Esophagus squamous epithelium (tissue), 5 donors: Measurements from ENCODE around the gene COX15. TPM values are rescaled to one million over a fixed set of nuclear protein-coding genes. Genes with fewer than 3 reads are reported as not detected.

Source experiments
- DNase-seq: peaks from one replicate; lab custom pipeline; 2025; lab: John Stamatoyannopoulos, UW
- H3K27ac ChIP-seq, 4 donors: fragments of 200-600 bp; sonication (generic); one replicate each; pipeline ENCODE4 v1.5.1; 2016 to 2019; ENCODE audit warnings: mild to moderate bottlenecking in 1 of 4
- H3K27me3 ChIP-seq, 4 donors: fragments of 200-600 bp; sonication (generic); 1 replicate in 3 of 4; 2 replicates in 1 of 4; pipeline versions ENCODE4 v1.5.1 to v1.6.0; 2017 to 2021; ENCODE audit warnings: antibody characterized with exemption in 1 of 4
- H3K36me3 ChIP-seq, 3 donors: fragments of 200-600 bp; sonication (generic); one replicate each; pipeline ENCODE4 v1.5.1; 2016 to 2019
- H3K4me1 ChIP-seq, 3 donors: fragments of 200-600 bp; sonication (generic); one replicate each; pipeline ENCODE4 v1.5.1; 2017 to 2019
- H3K4me3 ChIP-seq, 4 donors: fragments of 200-600 bp; sonication (generic); 1 replicate in 3 of 4; 2 replicates in 1 of 4; pipeline ENCODE4 v1.5.1; 2016 to 2019; ENCODE audit warnings: mild to moderate bottlenecking in 2 of 4, moderate library complexity in 1 of 4
- H3K9me3 ChIP-seq, 3 donors: fragments of 200-600 bp; sonication (generic); one replicate each; pipeline ENCODE4 v1.5.1; 2016 to 2019
- POLR2A ChIP-seq, 4 donors: fragments of 450-650 bp; IDR thresholded peaks; one replicate each; pipeline ENCODE4 v1.6.1; 2017; ENCODE audit warnings: antibody characterized with exemption in 4 of 4, mild to moderate bottlenecking in 4 of 4, moderate library complexity in 3 of 4
- WGBS, 2 donors: methylation state at CpG; one replicate each; pipeline ENCODE4 v1.1.5; 2018; 5-methylcytosine and 5-hydroxymethylcytosine counted together
- intact Hi-C: fragments of 100-400 bp; cut with DNase I; formaldehyde crosslinking; loops from one replicate; pipeline ENCODE4 v1.15.0; 2022
- total RNA-seq, 4 donors: library from RNA; depleted of rRNA; stranded (reverse); fragments of >200 nt; gene quantifications; one replicate each; pipeline ENCODE4 v1.1.0, GENCODE V29; 2016
- TF ChIP-seq, protein P1 (sequence below), 6 experiments: fragments of 450-650 bp in 4 of 6; fragments of 200-600 bp in 2 of 6; sonication (generic) in 2 of 6; IDR thresholded peaks; one replicate each; pipeline ENCODE4 v1.5.1; 2016 to 2019; ENCODE audit warnings: antibody characterized with exemption in 6 of 6, mild to moderate bottlenecking in 4 of 6, moderate library complexity in 4 of 6
- donor health status: DM: yes; HTN: yes; CAD: no.

COX15 gene
- total RNA-seq, 4 donors from 2014 or later = 17.2 to 38.4 (median 18.1) TPM

DNA sequence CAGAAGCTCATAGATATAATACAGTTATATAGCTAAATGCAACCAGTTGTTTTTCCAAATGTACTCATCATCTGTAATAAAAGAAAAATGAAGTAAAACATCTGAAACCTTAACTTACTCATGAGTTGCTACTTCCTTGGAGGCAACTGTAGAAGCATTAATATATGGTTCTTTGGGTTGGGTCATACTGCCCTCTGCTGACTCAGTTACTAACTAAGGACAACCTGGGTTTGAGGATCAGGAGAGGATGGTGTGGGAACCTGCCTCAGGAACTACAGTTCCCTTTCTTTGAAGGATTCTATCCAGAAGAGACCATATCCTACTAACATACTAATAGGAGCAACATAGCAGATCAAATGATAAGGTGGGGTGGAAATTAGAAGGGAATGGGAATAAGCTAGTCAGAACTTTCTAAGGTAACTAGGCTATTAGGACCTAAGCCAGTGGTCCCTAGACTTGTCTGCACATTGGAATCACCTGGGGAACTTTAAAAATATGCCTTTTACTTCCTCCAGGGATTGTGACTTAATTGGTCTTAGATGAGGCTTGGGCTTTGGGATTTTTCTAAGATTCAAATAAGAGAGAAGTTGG lies 20.7 kb downstream of the COX15 start:
- no peaks in the 10 kb centered on the region for H3K9me3 ChIP-seq
- no peak for TF ChIP-seq POLR2A (IDR thresholded peaks at IDR 0.05)
- TF ChIP-seq, protein P1, sequence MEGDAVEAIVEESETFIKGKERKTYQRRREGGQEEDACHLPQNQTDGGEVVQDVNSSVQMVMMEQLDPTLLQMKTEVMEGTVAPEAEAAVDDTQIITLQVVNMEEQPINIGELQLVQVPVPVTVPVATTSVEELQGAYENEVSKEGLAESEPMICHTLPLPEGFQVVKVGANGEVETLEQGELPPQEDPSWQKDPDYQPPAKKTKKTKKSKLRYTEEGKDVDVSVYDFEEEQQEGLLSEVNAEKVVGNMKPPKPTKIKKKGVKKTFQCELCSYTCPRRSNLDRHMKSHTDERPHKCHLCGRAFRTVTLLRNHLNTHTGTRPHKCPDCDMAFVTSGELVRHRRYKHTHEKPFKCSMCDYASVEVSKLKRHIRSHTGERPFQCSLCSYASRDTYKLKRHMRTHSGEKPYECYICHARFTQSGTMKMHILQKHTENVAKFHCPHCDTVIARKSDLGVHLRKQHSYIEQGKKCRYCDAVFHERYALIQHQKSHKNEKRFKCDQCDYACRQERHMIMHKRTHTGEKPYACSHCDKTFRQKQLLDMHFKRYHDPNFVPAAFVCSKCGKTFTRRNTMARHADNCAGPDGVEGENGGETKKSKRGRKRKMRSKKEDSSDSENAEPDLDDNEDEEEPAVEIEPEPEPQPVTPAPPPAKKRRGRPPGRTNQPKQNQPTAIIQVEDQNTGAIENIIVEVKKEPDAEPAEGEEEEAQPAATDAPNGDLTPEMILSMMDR (IDR thresholded peaks at IDR 0.05) = peak in 5 of 6 experiments; percentile 41 to 57 (median 56)
- H3K27ac ChIP-seq = peak overlapping the region in 2 of 4 donors; percentile 10 to 91
- no peaks in the 10 kb centered on the region for H3K27me3 ChIP-seq
- intact Hi-C loops = loop anchor here (10.0 kb wide), 2 partner anchors 96 to 156 kb away; no protein-coding TSS in a partner anchor
- no peak for DNase-seq
- H3K36me3 ChIP-seq = peaks cover 4 to 65% (median 12%) of the 10 kb centered on the region in 3 donors
- H3K4me3 ChIP-seq = no peak overlapping the region
- H3K4me1 ChIP-seq = peaks cover 2 to 34% (median 22%) of the 10 kb centered on the region in 3 donors

DNA sequence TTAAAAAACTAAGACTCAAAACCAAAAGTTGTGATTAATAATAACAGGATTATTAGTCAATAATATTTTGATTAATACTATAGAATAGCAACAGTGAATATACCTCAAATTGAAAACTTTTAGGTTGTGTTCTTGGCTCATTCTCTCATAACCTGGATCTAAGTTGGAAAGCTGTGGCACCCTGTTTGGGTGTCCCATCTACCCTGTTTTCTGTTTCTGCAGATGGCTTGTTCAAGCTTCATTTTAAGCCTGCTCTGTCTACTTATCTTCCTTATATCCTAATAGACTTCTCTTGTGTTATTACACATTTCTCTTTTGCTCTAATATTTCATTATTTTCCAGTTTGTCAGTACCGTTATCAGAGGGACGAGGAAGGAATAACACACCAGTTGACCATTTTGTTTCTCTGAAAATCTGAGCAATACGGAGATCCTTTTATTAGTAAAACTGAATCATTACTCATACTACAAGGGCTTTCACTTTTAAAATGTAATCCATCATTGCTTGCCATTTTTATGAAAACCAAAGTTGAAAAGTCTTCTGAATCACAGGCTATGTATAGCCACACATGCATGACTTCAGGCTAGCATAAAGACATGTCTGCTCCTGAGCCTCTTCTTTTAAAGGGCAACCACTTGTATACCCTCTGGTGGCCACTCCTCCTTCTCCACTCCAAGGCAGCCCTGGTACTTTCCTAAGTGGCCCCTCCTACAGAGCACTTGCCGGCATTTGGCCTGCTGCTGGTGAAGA lies 22.3 kb downstream of the COX15 start:
- intact Hi-C loops = loop anchor here (10.0 kb wide), 2 partner anchors 95 to 155 kb away; no protein-coding TSS in a partner anchor
- DNase-seq = no peak
- no peak overlapping the region for H3K4me3 ChIP-seq
- no peaks in the 10 kb centered on the region for H3K9me3 ChIP-seq
- TF ChIP-seq, protein P1 (IDR thresholded peaks at IDR 0.05) = peak in 3 of 6 experiments; percentile 5 to 40 (median 26)
- TF ChIP-seq POLR2A (IDR thresholded peaks at IDR 0.05) = no peak
- no peaks in the 10 kb centered on the region for H3K27me3 ChIP-seq
- 19 to 21% methylated on average over 4 of the region's 4 CpGs for WGBS, 2 donors
- peaks cover 0 to 65% (median 5%) of the 10 kb centered on the region in 3 donors for H3K36me3 ChIP-seq
- H3K27ac ChIP-seq = peak overlapping the region; percentile 64 to 91 (median 79)
- peaks cover 2 to 34% (median 22%) of the 10 kb centered on the region in 3 donors for H3K4me1 ChIP-seq

DNA sequence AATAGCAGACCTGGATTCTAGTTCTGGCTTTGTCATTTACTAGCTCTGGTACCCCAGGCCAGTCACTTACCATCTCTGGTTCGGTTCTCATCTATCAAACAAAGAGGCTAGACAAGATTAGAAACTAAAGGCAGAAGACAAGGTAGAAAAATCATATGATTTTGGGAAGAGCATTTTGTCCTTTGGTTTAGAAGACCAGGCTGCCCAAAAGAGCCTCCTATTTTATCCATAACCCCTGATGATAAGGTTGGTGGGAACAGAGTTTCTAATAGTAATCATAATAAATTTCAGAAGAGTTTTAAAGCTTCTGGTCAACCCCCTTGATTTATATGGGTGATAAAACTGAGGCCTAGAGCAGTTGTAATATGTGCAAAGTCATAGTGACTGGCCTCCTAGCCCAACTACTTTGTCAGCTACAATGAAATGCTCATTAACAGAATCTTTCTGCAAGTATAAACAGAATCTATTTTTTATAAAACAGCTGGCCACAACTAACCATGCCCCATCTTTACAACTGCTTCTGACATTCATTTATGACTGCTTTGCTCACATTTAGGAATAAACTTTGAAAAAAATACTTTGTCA lies 23.4 kb downstream of the COX15 start:
- Histone ChIP-seq H3K4me3 (no peak overlapping the region), H3K36me3 (peaks cover 0 to 65% (median 0%) of the 10 kb centered on the region in 3 donors), H3K9me3 (no peaks in the 10 kb centered on the region), H3K4me1 (peaks cover 2 to 34% (median 22%) of the 10 kb centered on the region in 3 donors), H3K27me3 (no peaks in the 10 kb centered on the region), H3K27ac (peak overlapping the region; percentile 72 to 91 (median 79))
- TF ChIP-seq, protein P1 (IDR thresholded peaks at IDR 0.05) = no peak
- TF ChIP-seq POLR2A (IDR thresholded peaks at IDR 0.05) = no peak
- 75 to 92% methylated on average over 1 of the region's 1 CpG for WGBS, 2 donors
- no peak for DNase-seq
- intact Hi-C loops = no loop called here

DNA sequence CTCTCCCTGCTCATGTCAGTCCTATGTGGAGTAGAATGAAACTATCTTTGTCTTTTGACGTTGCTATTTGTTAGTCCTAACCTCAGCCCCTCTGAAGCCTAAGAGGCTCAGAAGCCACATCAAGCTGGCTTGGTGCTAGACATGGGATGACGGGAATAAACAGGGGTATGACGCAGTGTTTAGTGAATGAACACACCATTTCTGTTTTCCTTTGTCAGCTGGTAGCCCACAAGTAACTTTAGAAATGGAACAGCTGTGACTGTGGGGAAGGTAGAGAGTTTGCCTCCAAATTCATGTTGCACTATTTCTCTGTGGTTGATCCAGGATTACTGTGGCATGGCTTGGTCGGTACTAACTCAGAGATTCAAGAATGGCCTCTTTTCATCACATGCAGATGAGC lies 31.3 kb downstream of the COX15 start:
- DNase-seq = no peak
- 88 to 100% methylated on average over 4 of the region's 4 CpGs for WGBS, 2 donors
- Histone ChIP-seq H3K36me3 (peaks cover 0 to 100% (median 21%) of the 10 kb centered on the region in 3 donors), H3K9me3 (no peaks in the 10 kb centered on the region), H3K4me1 (no peaks in the 10 kb centered on the region), H3K27ac (no peak overlapping the region), H3K4me3 (no peak overlapping the region), H3K27me3 (no peaks in the 10 kb centered on the region)
- intact Hi-C loops = no loop called here
- TF ChIP-seq, protein P1 (IDR thresholded peaks at IDR 0.05) = no peak
- no peak for TF ChIP-seq POLR2A (IDR thresholded peaks at IDR 0.05)
